HCT116 (cell line): ENCODE measurements around the gene PRKCZ. TPM values are rescaled to one million over a fixed set of nuclear protein-coding genes. Genes with fewer than 3 reads are reported as not detected.

ENCODE experiments used
- ATAC-seq: fragments of 200-7000 bp; cut with Tn5 transposase; 2 replicates; pipeline ENCODE4 v1.9.1; 2020; ENCODE audit warnings: mild to moderate bottlenecking, moderate library complexity
- BruUV-seq: library from RNA; stranded (reverse); fragments of 400-500 nt; replicated peaks from 2 replicates; lab custom pipeline; 2021; lab: Mats Ljungman, UMichigan
- CTCF ChIA-PET: fragments of 300-600 bp; sonication (Branson Sonifier 250); formaldehyde crosslinking; loops from one replicate; lab custom pipeline; 2021; ENCODE audit warnings: antibody characterized with exemption; lab: Charles Lee
- POLR2A ChIA-PET: fragments of 300-600, 350-600 bp; sonication (Branson Sonifier 250); formaldehyde crosslinking; loops from one replicate; lab custom pipeline; 2021; ENCODE audit warnings: antibody characterized with exemption; lab: Charles Lee
- RAD21 ChIA-PET, 2 experiments: fragments of 300-600 bp; sonication (Branson Sonifier 250); formaldehyde crosslinking; loops; one replicate each; lab custom pipeline; 2023; ENCODE audit warnings: low total read pairs in 2 of 2; ENCODE audit not compliant: uncharacterized antibody in 2 of 2, unreplicated experiment in 2 of 2, low non-redundant PET in 1 of 2; lab: Charles Lee
- DNase-seq: peaks from one replicate; pipeline ENCODE4 v3.0.0-alpha.2; 2010; ENCODE audit warnings: low read depth, low spot score
- H2AFZ ChIP-seq: fragments of 200-600 bp; shearing (Covaris generic), sonication (generic); 2 replicates; pipeline ENCODE4 v1.6.1; 2017; ENCODE audit warnings: low read depth, mixed run types, mixed read lengths, antibody characterized with exemption, low read length; ENCODE audit not compliant: poor library complexity, severe bottlenecking
- H3K27ac ChIP-seq: 2 replicates; pipeline ENCODE4 v1.5.1; 2012; ENCODE audit warnings: low read depth, low read length
- H3K27me3 ChIP-seq: fragments of 200-600 bp; sonication (generic); 2 replicates; pipeline ENCODE4 v1.6.1; 2016; ENCODE audit warnings: mixed run types, low read length, mixed read lengths; ENCODE audit not compliant: insufficient read depth
- H3K36me3 ChIP-seq, 2 experiments: fragments of 200-500 bp in 1 of 2; fragments of 200-600 bp in 1 of 2; sonication (Bioruptor generic) in 1 of 2; sonication (generic) in 1 of 2; 2 replicates each; pipeline versions ENCODE4 v1.5.1 to v1.6.1; 2014 to 2016; ENCODE audit warnings: low read length in 2 of 2, inconsistent platforms in 1 of 2, mixed read lengths in 1 of 2, mixed run types in 1 of 2; ENCODE audit not compliant: insufficient read depth in 2 of 2, control insufficient read depth in 1 of 2
- H3K4me1 ChIP-seq, 2 experiments: fragments of 200-600 bp in 1 of 2; sonication (generic) in 1 of 2; 2 replicates each; pipeline versions ENCODE4 v1.5.1 to v1.6.1; 2012 to 2017; ENCODE audit warnings: low read length in 2 of 2, inconsistent platforms in 1 of 2, mild to moderate bottlenecking in 1 of 2, mixed read lengths in 1 of 2, mixed run types in 1 of 2, moderate library complexity in 1 of 2; ENCODE audit not compliant: insufficient read depth in 2 of 2, control insufficient read depth in 1 of 2
- H3K4me2 ChIP-seq: fragments of 200-600 bp; sonication (generic); 2 replicates; pipeline ENCODE4 v1.6.1; 2017; ENCODE audit warnings: mixed run types, low read length, mixed read lengths
- H3K4me3 ChIP-seq, 2 experiments: fragments of 200-600 bp in 1 of 2; sonication (generic) in 1 of 2; replicated peaks in 1 of 2; 2 replicates each; pipeline ENCODE4 v1.5.1; 2011 to 2016; ENCODE audit warnings: low read length in 2 of 2, control low read depth in 1 of 2, low read depth in 1 of 2, mild to moderate bottlenecking in 1 of 2, mixed read lengths in 1 of 2, mixed run types in 1 of 2
- H3K79me2 ChIP-seq: fragments of 200-600 bp; sonication (generic); 2 replicates; pipeline ENCODE4 v1.6.1; 2017; ENCODE audit warnings: mild to moderate bottlenecking, mixed run types, low read length, moderate library complexity, mixed read lengths; ENCODE audit not compliant: insufficient read depth
- H3K9ac ChIP-seq: fragments of 200-600 bp; sonication (generic); 2 replicates; pipeline ENCODE4 v1.6.1; 2016; ENCODE audit warnings: low read length, mixed read lengths
- H3K9me2 ChIP-seq: fragments of 200-600 bp; sonication (generic), shearing (Covaris generic); 2 replicates; pipeline ENCODE4 v1.6.1; 2017; ENCODE audit warnings: mixed run types, mild to moderate bottlenecking, moderate library complexity; ENCODE audit not compliant: insufficient read depth
- H3K9me3 ChIP-seq, 2 experiments: fragments of 200-500 bp in 1 of 2; fragments of 200-600 bp in 1 of 2; sonication (Bioruptor generic) in 1 of 2; sonication (generic) in 1 of 2; 2 replicates each; pipeline ENCODE4 v1.6.1; 2014 to 2017; ENCODE audit warnings: low read length in 2 of 2, mixed read lengths in 2 of 2, inconsistent platforms in 1 of 2, low read depth in 1 of 2, mild to moderate bottlenecking in 1 of 2, mixed run types in 1 of 2, moderate library complexity in 1 of 2; ENCODE audit not compliant: control insufficient read depth in 1 of 2, insufficient read depth in 1 of 2
- H4K20me1 ChIP-seq: fragments of 200-600 bp; sonication (generic), shearing (Covaris generic); 2 replicates; pipeline ENCODE4 v1.6.1; 2017; ENCODE audit warnings: mixed run types, mild to moderate bottlenecking, moderate library complexity; ENCODE audit not compliant: insufficient read depth
- ATF3 ChIP-seq: IDR thresholded peaks from 2 replicates; pipeline ENCODE4 v1.6.1; 2012
- CEBPB ChIP-seq: IDR thresholded peaks from 2 replicates; pipeline ENCODE4 v1.6.1; 2012; ENCODE audit warnings: low read depth
- CTCF ChIP-seq, 3 experiments: fragments of 200-600 bp in 1 of 3; sonication (generic) in 1 of 3; IDR thresholded peaks in 2 of 3; conservative IDR thresholded peaks in 1 of 3; 2 replicates each; pipeline ENCODE4 v1.5.1; 2012 to 2017; ENCODE audit warnings: low read depth in 2 of 3, low read length in 2 of 3, antibody characterized with exemption in 1 of 3, borderline replicate concordance in 1 of 3, control low read depth in 1 of 3, mild to moderate bottlenecking in 1 of 3, mixed read lengths in 1 of 3, mixed run types in 1 of 3, moderate library complexity in 1 of 3; ENCODE audit not compliant: insufficient read depth in 1 of 3
- FOSL1 ChIP-seq: IDR thresholded peaks from 2 replicates; pipeline ENCODE4 v1.6.1; 2012; ENCODE audit warnings: low read depth
- MAX ChIP-seq: IDR thresholded peaks from 2 replicates; pipeline ENCODE4 v1.6.1; 2012
- RAD21 ChIP-seq: IDR thresholded peaks from 2 replicates; pipeline ENCODE4 v1.6.1; 2012; ENCODE audit warnings: low read depth, mild to moderate bottlenecking
- intact Hi-C: fragments of 100-400 bp; cut with micrococcal nuclease; formaldehyde crosslinking; loops from 2 replicates; pipeline ENCODE4 v1.10.0; 2022
- total RNA-seq: library from RNA; stranded (reverse); gene quantifications from one replicate; pipeline ENCODE4 v1.2.1, GENCODE V29; 2021; ENCODE audit not compliant: unreplicated experiment

Gene PRKCZ
- total RNA-seq, 1 experiment from 2014 or later: 46.8 TPM

GRCh38 chr1:2041887-2042286 lies 8.3 kb upstream of the PRKCZ start:
- ChIA-PET POLR2A (no interaction called here), CTCF (no interaction called here), RAD21 (no interaction called here)
- no TSS peak for BruUV-seq
- H3K4me3 ChIP-seq: no peak overlapping the region
- no peak overlapping the region for H3K4me2 ChIP-seq
- H3K27ac ChIP-seq: no peak overlapping the region
- H3K27me3 ChIP-seq: no peaks in the 10 kb centered on the region
- no peaks in the 10 kb centered on the region for H3K36me3 ChIP-seq
- no peaks in the 10 kb centered on the region for H4K20me1 ChIP-seq
- intact Hi-C loops: no loop called here
- H3K9me3 ChIP-seq: no peaks in the 10 kb centered on the region
- peaks cover 3 to 21% of the 10 kb centered on the region in 2 experiments; a peak in 3 of 4 replicates for H3K4me1 ChIP-seq
- H3K9ac ChIP-seq: no peak overlapping the region
- no peaks in the 10 kb centered on the region for H3K79me2 ChIP-seq
- DNase-seq (no peak), ATAC-seq (no peak)
- H2AFZ ChIP-seq: no peak overlapping the region
- no peak for TF ChIP-seq FOSL1
- no peaks in the 10 kb centered on the region for H3K9me2 ChIP-seq

GRCh38 chr1:2042830-2043773 lies 7.1 kb upstream of the PRKCZ start:
- peaks cover 5 to 23% of the 10 kb centered on the region in 2 experiments; a peak in 3 of 4 replicates for H3K4me1 ChIP-seq
- no peak for DNase-seq
- no peak overlapping the region for H3K4me2 ChIP-seq
- ChIA-PET CTCF (interaction anchor here (1.4 to 4.1 kb wide), 3 partner anchors 55 to 134 kb away, joined by 3 to 52 read pairs (median 31); no protein-coding TSS in a partner anchor), RAD21 (interaction anchor here in 1 of 2 experiments (1.8 kb wide), 3 partner anchors 83 to 135 kb away, joined by 4 to 8 read pairs (median 5); no protein-coding TSS in a partner anchor)
- no peaks in the 10 kb centered on the region for H3K9me2 ChIP-seq
- BruUV-seq: no TSS peak
- no peak overlapping the region for H3K27ac ChIP-seq
- no peaks in the 10 kb centered on the region for H3K36me3 ChIP-seq
- TF ChIP-seq MAX (no peak), CTCF (IDR thresholded peaks at IDR 0.05 in 2 of 3, conservative IDR thresholded peaks at IDR 0.05 in 1 of 3; ENCODE audit: borderline replicate concordance in 1 of 3, insufficient read depth in 1 of 3, low read depth in 2 of 3, low read length in 2 of 3) (peak in 1 of 3 experiments; percentile 10; a peak in 1 of 6 replicates), ATF3 (no peak), CEBPB (no peak), RAD21 (no peak)
- TF ChIP-seq, all 23 proteins: peak for 1
- no peaks in the 10 kb centered on the region for H3K9me3 ChIP-seq
- intact Hi-C loops: no loop called here
- no peaks in the 10 kb centered on the region for H4K20me1 ChIP-seq
- H3K79me2 ChIP-seq: no peaks in the 10 kb centered on the region
- no peak overlapping the region for H2AFZ ChIP-seq
- H3K4me3 ChIP-seq: no peak overlapping the region
- no peak for ATAC-seq
- H3K9ac ChIP-seq: no peak overlapping the region
- POLR2A ChIA-PET: no interaction called here
- no peaks in the 10 kb centered on the region for H3K27me3 ChIP-seq
